Neural progenitor cell (in vitro differentiated cells): ENCODE data around the gene NOL3. TPM values are rescaled to one million over a fixed set of nuclear protein-coding genes. Genes with fewer than 3 reads are reported as not detected.

ENCODE experiments used
- DNase-seq: peaks from one replicate; pipeline ENCODE4 v3.0.0-alpha.2; 2016; ENCODE audit warnings: low spot score
- H2AFZ ChIP-seq: fragments of 200-600 bp; sonication (generic); replicated peaks from 2 replicates; pipeline ENCODE4 v1.6.1; 2016; ENCODE audit warnings: antibody characterized with exemption
- H3F3A ChIP-seq: fragments of 200-600 bp; sonication (generic); 2 replicates; pipeline ENCODE4 v1.6.1; 2016; ENCODE audit warnings: antibody characterized with exemption, low read depth
- H3K27ac ChIP-seq: fragments of 200-600 bp; sonication (generic); 2 replicates; pipeline ENCODE4 v1.5.1; 2016; ENCODE audit warnings: mild to moderate bottlenecking
- H3K27me3 ChIP-seq: fragments of 200-600 bp; sonication (generic); 2 replicates; pipeline ENCODE4 v1.6.1; 2016; ENCODE audit warnings: mild to moderate bottlenecking, moderate library complexity
- H3K36me3 ChIP-seq: fragments of 200-600 bp; sonication (generic); 2 replicates; pipeline ENCODE4 v1.5.1; 2016
- H3K4me1 ChIP-seq: fragments of 200-600 bp; sonication (generic); 2 replicates; pipeline ENCODE4 v1.6.1; 2016; ENCODE audit warnings: mixed run types
- H3K4me2 ChIP-seq: fragments of 200-600 bp; sonication (generic); 2 replicates; pipeline ENCODE4 v1.6.1; 2016
- H3K4me3 ChIP-seq: fragments of 200-600 bp; sonication (generic); 2 replicates; pipeline ENCODE4 v1.5.1; 2016
- H3K79me2 ChIP-seq: fragments of 200-600 bp; sonication (generic); 2 replicates; pipeline ENCODE4 v1.6.1; 2016; ENCODE audit warnings: low read depth
- H3K9ac ChIP-seq: fragments of 200-600 bp; sonication (generic); 2 replicates; pipeline ENCODE4 v1.6.1; 2016
- H3K9me3 ChIP-seq: fragments of 200-600 bp; sonication (generic); 2 replicates; pipeline ENCODE4 v1.5.1; 2016; ENCODE audit warnings: low read depth
- H4K20me1 ChIP-seq: fragments of 200-600 bp; sonication (generic); 2 replicates; pipeline ENCODE4 v1.6.1; 2016; ENCODE audit warnings: low read depth
- H3K27ac Mint-ChIP-seq: 3 replicates; pipeline ENCODE4 v1.8.0; 2021; ENCODE audit warnings: mixed read lengths
- H3K27me3 Mint-ChIP-seq: 2 replicates; pipeline ENCODE4 v1.8.0; 2022; ENCODE audit warnings: low read depth, mild to moderate bottlenecking, inconsistent platforms, moderate library complexity, mixed read lengths; ENCODE audit not compliant: insufficient read depth
- H3K36me3 Mint-ChIP-seq: 3 replicates; pipeline ENCODE4 v1.8.0; 2021; ENCODE audit warnings: mixed read lengths
- H3K4me1 Mint-ChIP-seq: 3 replicates; pipeline ENCODE4 v1.8.0; 2021; ENCODE audit warnings: mixed read lengths
- H3K4me3 Mint-ChIP-seq: 3 replicates; pipeline ENCODE4 v1.8.0; 2021; ENCODE audit warnings: mild to moderate bottlenecking, moderate library complexity, mixed read lengths
- H3K9me3 Mint-ChIP-seq: 3 replicates; pipeline ENCODE4 v1.8.0; 2020; ENCODE audit warnings: mixed read lengths
- CTCF ChIP-seq: fragments of 200-600 bp; sonication (generic); IDR thresholded peaks from 2 replicates; pipeline ENCODE4 v1.5.1; 2017; ENCODE audit warnings: antibody characterized with exemption, mild to moderate bottlenecking
- EZH2 ChIP-seq: fragments of 200-600 bp; sonication (generic); IDR thresholded peaks from 2 replicates; pipeline ENCODE4 v1.6.1; 2017; ENCODE audit warnings: antibody characterized with exemption, mild to moderate bottlenecking, moderate library complexity
- EZH2phosphoT487 ChIP-seq: fragments of 200-600 bp; sonication (generic); IDR thresholded peaks from 2 replicates; pipeline ENCODE4 v1.6.1; 2017; ENCODE audit warnings: antibody characterized with exemption
- total RNA-seq: library from RNA; depleted of rRNA; stranded (reverse); fragments of >200 nt; gene quantifications from 2 replicates; pipeline ENCODE4 v1.2.3, GENCODE V29; 2015; ENCODE audit warnings: low replicate concordance

The NOL3 gene
- total RNA-seq, 1 donor from 2014 or later: 0.37 TPM

DNA sequence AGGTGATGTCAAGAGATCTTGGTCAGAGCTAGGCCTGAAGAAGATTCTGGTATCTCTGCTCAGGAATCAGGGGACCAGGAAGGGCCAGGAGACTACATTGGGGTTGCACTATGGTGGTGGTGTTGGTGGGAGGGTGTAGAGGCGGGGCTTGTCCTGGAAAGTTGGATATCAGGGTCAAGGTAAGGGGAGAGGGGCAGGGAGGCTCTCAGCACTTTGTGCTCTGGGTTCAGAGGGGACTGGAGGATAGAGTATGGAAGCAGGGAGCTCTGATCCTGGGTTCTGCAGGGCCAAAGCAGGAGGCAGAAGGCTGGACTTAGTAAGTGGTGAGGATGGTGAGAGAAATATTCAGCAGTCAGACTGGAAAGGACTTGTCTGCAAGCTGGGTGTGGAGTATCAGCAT is 3.0 kb downstream of the NOL3 start:
- H3K79me2 ChIP-seq: no peaks in the 10 kb centered on the region
- peaks cover 100% of the 10 kb centered on the region for H3K27me3 ChIP-seq
- Mint-ChIP-seq H3K4me3 (peak overlapping the region; percentile 82), H3K27ac (no peak overlapping the region), H3K9me3 (no peaks in the 10 kb centered on the region), H3K27me3 (peaks cover 59% of the 10 kb centered on the region), H3K36me3 (peaks cover 2% of the 10 kb centered on the region), H3K4me1 (peaks cover 23% of the 10 kb centered on the region)
- TF ChIP-seq EZH2phosphoT487: no peak
- no peak for TF ChIP-seq CTCF
- no peak for TF ChIP-seq EZH2
- no peak for DNase-seq
- no peaks in the 10 kb centered on the region for H3K9me3 ChIP-seq
- H2AFZ ChIP-seq: no peak overlapping the region
- H3K36me3 ChIP-seq: no peaks in the 10 kb centered on the region
- H3K27ac ChIP-seq: no peak overlapping the region
- peaks cover 37% of the 10 kb centered on the region for H3F3A ChIP-seq
- H4K20me1 ChIP-seq: peaks cover 57% of the 10 kb centered on the region
- peaks cover 11% of the 10 kb centered on the region for H3K4me1 ChIP-seq
- H3K4me2 ChIP-seq: peak overlapping the region; percentile 87
- H3K4me3 ChIP-seq: peak overlapping the region; percentile 46
- no peak overlapping the region for H3K9ac ChIP-seq

- DNase-seq: peak; percentile 85
- Histone ChIP-seq H3K27ac (no peak overlapping the region), H3K9me3 (no peaks in the 10 kb centered on the region), H2AFZ (no peak overlapping the region), H3K4me1 (peaks cover 11% of the 10 kb centered on the region), H3K36me3 (no peaks in the 10 kb centered on the region), H3K4me3 (peak overlapping the region; percentile 46), H4K20me1 (peaks cover 58% of the 10 kb centered on the region), H3F3A (peaks cover 37% of the 10 kb centered on the region), H3K79me2 (no peaks in the 10 kb centered on the region), H3K27me3 (peaks cover 100% of the 10 kb centered on the region), H3K4me2 (peak overlapping the region; percentile 87), H3K9ac (no peak overlapping the region)
- Mint-ChIP-seq H3K4me1 (peaks cover 28% of the 10 kb centered on the region), H3K4me3 (peak overlapping the region; percentile 82), H3K36me3 (peaks cover 4% of the 10 kb centered on the region), H3K27me3 (peaks cover 57% of the 10 kb centered on the region), H3K9me3 (no peaks in the 10 kb centered on the region), H3K27ac (no peak overlapping the region)
- TF ChIP-seq EZH2phosphoT487 (peak; percentile 46), EZH2 (peak; percentile 67), CTCF (peak; percentile 12)
Measured at GRCh38 chr16:67173808-67174705, 3.7 kb downstream of the NOL3 start.

DNA sequence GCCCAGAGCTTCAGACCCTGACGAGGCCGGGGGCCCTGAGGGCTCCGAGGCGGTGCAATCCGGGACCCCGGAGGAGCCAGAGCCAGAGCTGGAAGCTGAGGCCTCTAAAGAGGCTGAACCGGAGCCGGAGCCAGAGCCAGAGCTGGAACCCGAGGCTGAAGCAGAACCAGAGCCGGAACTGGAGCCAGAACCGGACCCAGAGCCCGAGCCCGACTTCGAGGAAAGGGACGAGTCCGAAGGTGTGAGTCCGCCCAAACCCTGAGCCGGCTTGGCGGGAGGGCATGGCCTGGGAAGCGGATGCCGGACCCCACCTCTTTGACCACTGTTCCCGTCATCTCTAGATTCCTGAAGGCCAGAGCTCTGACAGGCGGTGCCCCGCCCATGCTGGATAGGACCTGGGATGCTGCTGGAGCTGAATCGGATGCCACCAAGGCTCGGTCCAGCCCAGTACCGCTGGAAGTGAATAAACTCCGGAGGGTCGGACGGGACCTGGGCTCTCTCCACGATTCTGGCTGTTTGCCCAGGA is 4.4 kb downstream of the NOL3 start:
- Histone ChIP-seq H3K4me3 (peak overlapping the region; percentile 46), H3K9ac (no peak overlapping the region), H3F3A (peaks cover 32% of the 10 kb centered on the region), H3K9me3 (no peaks in the 10 kb centered on the region), H3K27ac (no peak overlapping the region), H3K4me1 (peaks cover 11% of the 10 kb centered on the region), H3K27me3 (peaks cover 98% of the 10 kb centered on the region), H3K36me3 (no peaks in the 10 kb centered on the region), H3K4me2 (peak overlapping the region; percentile 87), H2AFZ (no peak overlapping the region), H4K20me1 (peaks cover 64% of the 10 kb centered on the region), H3K79me2 (no peaks in the 10 kb centered on the region)
- peak overlapping the region; percentile 30 for H3K4me3 Mint-ChIP-seq
- peaks cover 57% of the 10 kb centered on the region for H3K27me3 Mint-ChIP-seq
- no peak for TF ChIP-seq EZH2
- TF ChIP-seq CTCF: no peak
- no peak for TF ChIP-seq EZH2phosphoT487
- peaks cover 4% of the 10 kb centered on the region for H3K36me3 Mint-ChIP-seq
- DNase-seq: no peak
- H3K4me1 Mint-ChIP-seq: peaks cover 26% of the 10 kb centered on the region
- no peak overlapping the region for H3K27ac Mint-ChIP-seq
- H3K9me3 Mint-ChIP-seq: no peaks in the 10 kb centered on the region
